GM12878 (cell line): Measurements from ENCODE around the gene SLC29A2. TPM values are rescaled to one million over a fixed set of nuclear protein-coding genes. Genes with fewer than 3 reads are reported as not detected.
A peak's percentile ranks its signal among the peaks of the same experiment; 100 is the strongest.

Source experiments
- ATAC-seq: fragments of 200-7000 bp; cut with Tn5 transposase; 3 replicates; pipeline ENCODE4 v1.9.1; 2020; ENCODE audit warnings: mild to moderate bottlenecking, moderate library complexity
- BruUV-seq: library from RNA; stranded (reverse); fragments of 400-500 nt; replicated peaks from 2 replicates; lab custom pipeline; 2021; lab: Mats Ljungman, UMichigan
- CTCF ChIA-PET: fragments of 300-600 bp; sonication (Branson Sonifier 250); formaldehyde crosslinking; extraction: SDS; loops from one replicate; lab custom pipeline; 2021; ENCODE audit warnings: inconsistent platforms; lab: Yijun Ruan, JAX
- POLR2A ChIA-PET: fragments of 350-600 bp; formaldehyde crosslinking; extraction: SDS; loops from one replicate; lab custom pipeline; 2021; ENCODE audit warnings: inconsistent platforms; lab: Charles Lee
- RAD21 ChIA-PET: fragments of 300-600 bp; sonication (Branson Sonifier 250); formaldehyde crosslinking; loops from one replicate; lab custom pipeline; 2023; ENCODE audit warnings: antibody characterized with exemption; ENCODE audit not compliant: unreplicated experiment; lab: Charles Lee
- SMC1A ChIA-PET: fragments of 300-600 bp; sonication (Branson Sonifier 250); formaldehyde crosslinking; loops from one replicate; lab custom pipeline; 2023; ENCODE audit not compliant: unreplicated experiment, uncharacterized antibody; lab: Charles Lee
- DNase-seq: peaks from one replicate; pipeline ENCODE4 v3.0.0-alpha.2; 2011; ENCODE audit warnings: low read depth, low spot score
- FAIRE-seq: peaks from 3 replicates; lab custom pipeline; 2011; peaks lifted over from hg19 to GRCh38; lab: Jason Lieb, UNC
- H2AFZ ChIP-seq: 2 replicates; pipeline ENCODE4 v1.6.0; 2011; ENCODE audit warnings: low read depth, low read length, control low read depth; ENCODE audit not compliant: control insufficient read depth
- H3K27ac ChIP-seq: 2 replicates; pipeline ENCODE4 v1.5.1; 2011; ENCODE audit warnings: control low read depth; ENCODE audit not compliant: control insufficient read depth, insufficient read depth
- H3K27me3 ChIP-seq, 2 experiments: replicated peaks in 1 of 2; 2 replicates each; pipeline versions ENCODE4 v1.6.0 to v1.6.1; 2011; ENCODE audit warnings: low read length in 1 of 2; ENCODE audit not compliant: control insufficient read depth in 2 of 2, insufficient read depth in 2 of 2
- H3K36me3 ChIP-seq, 2 experiments: 2 replicates each; pipeline ENCODE4 v1.5.1; 2011; ENCODE audit warnings: low read length in 1 of 2; ENCODE audit not compliant: control insufficient read depth in 2 of 2, insufficient read depth in 2 of 2
- H3K4me1 ChIP-seq: 2 replicates; pipeline ENCODE4 v1.6.1; 2011; ENCODE audit warnings: mild to moderate bottlenecking, low read length, moderate library complexity, mixed read lengths; ENCODE audit not compliant: control insufficient read depth, insufficient read depth
- H3K4me2 ChIP-seq: 2 replicates; pipeline ENCODE4 v1.6.0; 2011; ENCODE audit warnings: control low read depth; ENCODE audit not compliant: control insufficient read depth, insufficient read depth
- H3K4me3 ChIP-seq: fragments of 200-600 bp; sonication (generic); 2 replicates; pipeline ENCODE4 v1.5.1; 2016
- H3K79me2 ChIP-seq: 2 replicates; pipeline ENCODE4 v1.6.0; 2011; ENCODE audit warnings: low read length; ENCODE audit not compliant: control insufficient read depth, insufficient read depth
- H3K9ac ChIP-seq: 2 replicates; pipeline ENCODE4 v1.8.0; 2011; ENCODE audit warnings: low read length, control low read depth, mixed read lengths; ENCODE audit not compliant: control insufficient read depth, insufficient read depth
- H3K9me3 ChIP-seq: replicated peaks from 3 replicates; pipeline ENCODE4 v1.5.1; 2011; ENCODE audit warnings: mild to moderate bottlenecking, low read length; ENCODE audit not compliant: control insufficient read depth, insufficient read depth
- H4K20me1 ChIP-seq: 2 replicates; pipeline ENCODE4 v1.6.0; 2011; ENCODE audit not compliant: control insufficient read depth, insufficient read depth
- BCL11A ChIP-seq: IDR thresholded peaks from 2 replicates; pipeline ENCODE4 v1.6.1; 2011; ENCODE audit warnings: low read depth, low read length
- POLR2AphosphoS5 ChIP-seq: IDR thresholded peaks from 2 replicates; pipeline ENCODE4 v1.6.1; 2011; ENCODE audit warnings: mild to moderate bottlenecking, low read length, inconsistent platforms
- RAD21 ChIP-seq: IDR thresholded peaks from 2 replicates; pipeline ENCODE4 v1.6.1; 2011; ENCODE audit warnings: mild to moderate bottlenecking, low read depth, low read length, moderate library complexity; ENCODE audit not compliant: insufficient read depth
- RELB ChIP-seq: fragments of 450-650 bp; IDR thresholded peaks from 2 replicates; pipeline ENCODE4 v1.6.1; 2017; ENCODE audit warnings: low read depth, mild to moderate bottlenecking, moderate library complexity
- STAT1 ChIP-seq: fragments of 450-650 bp; conservative IDR thresholded peaks from 2 replicates; pipeline ENCODE4 v1.6.1; 2014; ENCODE audit warnings: antibody characterized with exemption, mild to moderate bottlenecking
- ZNF207 ChIP-seq: fragments of 450-650 bp; IDR thresholded peaks from 2 replicates; pipeline ENCODE4 v1.6.1; 2014; ENCODE audit warnings: antibody characterized with exemption, mild to moderate bottlenecking, borderline replicate concordance
- WGBS: methylation state at CpG from one replicate; pipeline ENCODE4 v1.1.6; 2016; ENCODE audit warnings: low lambda C conversion rate; ENCODE audit not compliant: insufficient replicate concordance, insufficient coverage; ENCODE audit errors: missing lambda C conversion rate; 5-methylcytosine and 5-hydroxymethylcytosine counted together
- in situ Hi-C: fragments of 300-500 bp; cut with MboI; formaldehyde crosslinking; loops from 9 replicates; pipeline ENCODE4 v1.14.3; 2018; ENCODE audit warnings: mixed read lengths
- intact Hi-C: fragments of 100-400 bp; cut with micrococcal nuclease; formaldehyde crosslinking; loops from one replicate; pipeline ENCODE4 v1.14.2; 2022; ENCODE audit not compliant: unreplicated experiment
- polyA plus RNA-seq, 11 experiments: library from polyadenylated mRNA; depleted of rRNA in 4 of 11; unstranded in 6 of 11; stranded (reverse) in 5 of 11; fragments of >200 nt; fragmentation: Nextera tagmentation in 4 of 11; fragmentation: Illumina TruSeq in 1 of 11; extraction: Ambion mirVana in 4 of 11; extraction: Trizol in 1 of 11; gene quantifications; 1 replicate in 1 of 11; 2 replicates in 10 of 11; pipeline versions ENCODE4 v1.2.1 to v1.2.3, GENCODE V29; 2011 to 2016; ENCODE audit warnings: inconsistent platforms in 2 of 11, missing spikeins in 2 of 11, low read depth in 1 of 11
- total RNA-seq, 4 experiments: library from RNA; depleted of rRNA in 3 of 4; stranded (reverse); fragments of >200 nt in 3 of 4; fragmentation: Illumina TruSeq in 1 of 4; extraction: Trizol in 1 of 4; gene quantifications; 2 replicates each; pipeline versions ENCODE4 v1.2.1 to v1.2.3, GENCODE V29; 2013 to 2021

SLC29A2 gene
- total and polyA plus RNA-seq, 10 of the 15 experiments (the other 5 are each of a cell fraction or from before 2014, with no cell fraction given), result 0.27 to 7.5 (median 2.2) TPM

GRCh38 chr11:66327171-66328030, 44.2 kb downstream of the SLC29A2 start:
- H2AFZ ChIP-seq, result no peak overlapping the region
- H4K20me1 ChIP-seq, result no peaks in the 10 kb centered on the region
- no peaks in the 10 kb centered on the region for H3K79me2 ChIP-seq
- H3K9ac ChIP-seq, result no peak overlapping the region
- no peak overlapping the region for H3K27ac ChIP-seq
- intact Hi-C loops (loop anchor here (1.0 to 2.0 kb wide), 2 partner anchors 15 to 105 kb away; no protein-coding TSS in a partner anchor), in situ Hi-C loops (no loop called here)
- no peak for TF ChIP-seq RELB
- TF ChIP-seq ZNF207, result no peak
- TF ChIP-seq POLR2AphosphoS5, result no peak
- TF ChIP-seq STAT1, result no peak
- no peak for TF ChIP-seq BCL11A
- no peak for TF ChIP-seq RAD21
- no peak for ATAC-seq
- WGBS, result 63% methylated on average over 10 of the region's 10 CpGs
- ChIA-PET SMC1A (interaction anchor here (3.4 kb wide), 1 partner anchor 15 kb away, joined by 12 read pairs; no protein-coding TSS in a partner anchor), CTCF (interaction anchor here (1.5 to 3.8 kb wide), 2 partner anchors 10 to 15 kb away, joined by 6 to 34 read pairs; partner anchors contain the start of gene CD248), POLR2A (interaction anchor here (0.7 kb wide), 1 partner anchor 16 kb away, joined by 3 read pairs; no protein-coding TSS in a partner anchor), RAD21 (interaction anchor here (1.0 kb wide), 2 partner anchors 14 to 16 kb away, joined by 3 to 4 read pairs; no protein-coding TSS in a partner anchor)
- FAIRE-seq, result peak; percentile 35
- no peak overlapping the region for H3K4me2 ChIP-seq
- no peak for DNase-seq
- peaks cover 10% of the 10 kb centered on the region; the same call in 1 of the 2 replicates for H3K4me1 ChIP-seq
- no TSS peak for BruUV-seq
- no peaks in the 10 kb centered on the region for H3K36me3 ChIP-seq
- no peak overlapping the region for H3K4me3 ChIP-seq
- no peaks in the 10 kb centered on the region for H3K9me3 ChIP-seq
- no peaks in the 10 kb centered on the region; a peak in 1 of 4 replicates for H3K27me3 ChIP-seq
